Subcutaneous abdominal adipose tissue (tissue), 5 donors: ENCODE measurements around the gene ADORA1.

Experiments used
- H3K27ac ChIP-seq: one replicate; pipeline ENCODE4 v1.7.0; 2013; ENCODE audit warnings: low read depth, mild to moderate bottlenecking, inconsistent platforms, low read length, moderate library complexity
- H3K27me3 ChIP-seq, 5 donors: one replicate each; pipeline ENCODE4 v1.7.0; 2013; ENCODE audit warnings: low read length in 5 of 5, inconsistent platforms in 1 of 5; ENCODE audit not compliant: control insufficient read depth in 5 of 5, insufficient read depth in 4 of 5
- H3K36me3 ChIP-seq, 5 donors: one replicate each; pipeline ENCODE4 v1.7.0; 2013; ENCODE audit warnings: low read length in 5 of 5; ENCODE audit not compliant: control insufficient read depth in 5 of 5, insufficient read depth in 5 of 5
- H3K4me1 ChIP-seq, 5 donors: one replicate each; pipeline ENCODE4 v1.7.0; 2013; ENCODE audit warnings: low read length in 5 of 5, mild to moderate bottlenecking in 3 of 5, moderate library complexity in 1 of 5; ENCODE audit not compliant: control insufficient read depth in 5 of 5, insufficient read depth in 5 of 5
- H3K4me3 ChIP-seq, 5 donors: one replicate each; pipeline ENCODE4 v1.7.0; 2013; ENCODE audit warnings: low read length in 5 of 5, low read depth in 1 of 5
- H3K9ac ChIP-seq, 5 donors: one replicate each; pipeline ENCODE4 v1.7.0; 2013; ENCODE audit warnings: low read length in 5 of 5, mild to moderate bottlenecking in 4 of 5, moderate library complexity in 3 of 5
- H3K9me3 ChIP-seq, 5 donors: one replicate each; pipeline ENCODE4 v1.7.0; 2013; ENCODE audit warnings: low read length in 5 of 5; ENCODE audit not compliant: control insufficient read depth in 5 of 5
- donor health status: healthy.
- donor health status: healthy.
- donor health status: healthy.
- donor health status: healthy.
- donor health status: healthy.

The ADORA1 gene

DNA sequence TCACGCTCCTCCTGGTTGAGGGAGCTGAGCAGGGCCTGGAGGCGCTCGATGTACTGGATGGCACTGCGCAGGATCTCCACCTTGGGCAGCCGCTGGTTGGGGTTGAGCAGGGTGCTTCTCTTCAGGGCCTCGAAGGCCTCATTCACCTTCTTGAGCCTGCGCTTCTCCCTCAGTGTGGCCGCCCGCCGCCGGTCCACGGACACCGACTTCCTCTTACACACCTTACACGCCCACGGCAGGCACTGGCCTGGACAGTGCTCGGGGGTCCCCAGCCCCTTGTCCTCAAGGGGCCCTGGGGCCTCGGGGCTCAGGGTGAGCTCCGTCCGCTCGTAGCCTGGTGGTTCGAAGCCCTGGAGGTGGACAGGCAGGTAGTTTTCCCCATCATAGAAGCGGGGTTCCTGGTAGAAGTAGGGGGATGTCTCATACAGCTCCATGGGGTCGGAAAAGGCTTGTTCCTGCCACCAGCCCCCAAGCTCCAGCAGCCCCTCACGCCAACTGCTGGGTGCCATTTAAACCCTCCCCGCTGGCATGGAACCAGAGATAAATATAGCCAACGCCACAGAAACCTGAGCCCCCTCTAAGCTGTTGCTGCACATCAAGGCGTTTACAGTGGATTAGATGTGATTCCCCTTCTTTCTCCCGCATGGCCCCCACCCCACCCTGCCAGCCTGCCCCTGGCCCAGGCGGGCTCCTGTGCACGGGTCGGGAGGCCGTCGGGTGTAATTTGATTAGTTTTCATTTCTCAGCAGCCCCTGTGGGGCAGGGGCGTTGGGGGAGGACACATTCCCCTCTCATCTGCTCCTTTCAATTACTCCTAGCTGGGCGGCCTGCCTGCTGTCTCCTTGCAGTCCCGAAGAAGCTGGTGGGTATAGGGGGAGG, 41.8 kb upstream of the ADORA1 start, which contains the start of gene MYOG:
Gene MYOG, minus strand, starts transcription at position 485 of the 879 bp plus-strand sequence. Its CDS starts 51 bp downstream, at position 434.
- Histone ChIP-seq H3K9me3 (no peaks in the 10 kb centered on the region), H3K27ac (no peak within 1 kb of the TSS), H3K36me3 (no peaks in the 10 kb centered on the region), H3K4me1 (peaks cover 0 to 25% (median 7%) of the 10 kb centered on the region in 5 donors), H3K27me3 (peaks cover 3 to 16% (median 9%) of the 10 kb centered on the region in 5 donors), H3K4me3 (no peak within 1 kb of the TSS), H3K9ac (no peak within 1 kb of the TSS)

DNA sequence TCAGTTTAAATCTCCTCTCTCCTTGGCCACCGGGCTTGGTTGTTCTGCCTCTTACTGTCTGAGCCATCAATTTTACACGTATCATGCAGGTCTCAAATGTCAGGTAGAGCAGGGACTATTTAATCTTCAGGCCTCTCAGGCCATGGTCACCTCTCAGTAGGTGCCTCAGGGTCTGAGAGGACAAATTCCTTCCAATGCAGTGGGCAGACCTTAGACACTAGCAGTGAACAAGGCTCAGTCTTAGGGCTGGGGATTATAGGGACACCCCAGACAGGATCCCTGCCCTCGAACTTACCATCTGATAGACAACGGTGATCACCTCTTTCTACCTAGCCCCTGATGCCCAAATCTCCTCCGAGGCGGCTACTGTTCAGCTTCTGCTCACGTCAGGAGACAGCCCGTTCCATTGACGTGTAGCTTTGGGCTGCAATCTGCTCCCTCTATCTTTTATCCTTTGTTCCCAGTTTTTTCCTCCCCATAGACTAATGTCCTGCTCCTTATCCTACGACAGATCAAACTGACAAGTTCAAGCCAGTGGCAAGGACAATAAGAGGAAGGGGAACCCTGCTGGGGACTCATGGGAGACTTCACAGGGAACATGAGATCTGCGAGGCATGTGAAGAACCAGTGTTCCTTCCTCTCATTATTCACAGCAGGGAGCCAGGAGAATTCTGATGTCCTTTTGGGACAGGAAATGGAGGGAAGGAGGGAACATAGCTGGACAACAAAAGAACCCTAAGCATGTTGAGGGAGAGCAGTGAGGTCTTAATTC, 40.3 kb upstream of the ADORA1 start:
- no peak overlapping the region for H3K4me3 ChIP-seq
- H3K27ac ChIP-seq = no peak overlapping the region
- no peak overlapping the region for H3K9ac ChIP-seq

DNA sequence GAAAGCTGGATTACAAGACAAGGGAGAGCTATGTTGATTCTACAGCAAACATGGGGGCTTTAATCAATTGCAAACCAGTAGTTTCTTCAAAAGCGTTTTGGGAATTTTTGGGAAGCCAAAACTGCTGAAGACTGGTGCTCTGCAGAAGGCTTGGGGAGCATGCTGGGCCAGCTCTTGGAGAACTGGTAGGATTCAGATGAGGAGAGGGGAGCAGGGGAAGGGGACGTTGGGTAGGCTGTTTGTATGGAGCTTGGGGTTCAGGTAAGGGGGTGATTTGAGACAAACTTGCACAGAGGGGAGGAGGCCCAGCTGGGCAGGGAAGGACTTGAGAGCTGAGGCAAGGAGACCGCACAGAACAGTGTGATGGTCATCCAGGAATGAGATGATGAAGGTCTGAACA, 39.1 kb upstream of the ADORA1 start:
- no peak overlapping the region for H3K4me3 ChIP-seq
- peaks cover 0 to 19% (median 7%) of the 10 kb centered on the region in 5 donors for H3K4me1 ChIP-seq
- H3K36me3 ChIP-seq = no peaks in the 10 kb centered on the region
- peaks cover 0 to 8% (median 3%) of the 10 kb centered on the region in 5 donors for H3K27me3 ChIP-seq
- no peak overlapping the region for H3K27ac ChIP-seq
- H3K9me3 ChIP-seq = no peaks in the 10 kb centered on the region
- no peak overlapping the region for H3K9ac ChIP-seq

More for the DNA sequence above, 40.3 kb upstream of the ADORA1 start:
- no peaks in the 10 kb centered on the region for H3K36me3 ChIP-seq
- H3K4me1 ChIP-seq = peaks cover 0 to 25% (median 7%) of the 10 kb centered on the region in 5 donors
- no peaks in the 10 kb centered on the region for H3K9me3 ChIP-seq
- peaks cover 0 to 8% (median 3%) of the 10 kb centered on the region in 5 donors for H3K27me3 ChIP-seq

DNA sequence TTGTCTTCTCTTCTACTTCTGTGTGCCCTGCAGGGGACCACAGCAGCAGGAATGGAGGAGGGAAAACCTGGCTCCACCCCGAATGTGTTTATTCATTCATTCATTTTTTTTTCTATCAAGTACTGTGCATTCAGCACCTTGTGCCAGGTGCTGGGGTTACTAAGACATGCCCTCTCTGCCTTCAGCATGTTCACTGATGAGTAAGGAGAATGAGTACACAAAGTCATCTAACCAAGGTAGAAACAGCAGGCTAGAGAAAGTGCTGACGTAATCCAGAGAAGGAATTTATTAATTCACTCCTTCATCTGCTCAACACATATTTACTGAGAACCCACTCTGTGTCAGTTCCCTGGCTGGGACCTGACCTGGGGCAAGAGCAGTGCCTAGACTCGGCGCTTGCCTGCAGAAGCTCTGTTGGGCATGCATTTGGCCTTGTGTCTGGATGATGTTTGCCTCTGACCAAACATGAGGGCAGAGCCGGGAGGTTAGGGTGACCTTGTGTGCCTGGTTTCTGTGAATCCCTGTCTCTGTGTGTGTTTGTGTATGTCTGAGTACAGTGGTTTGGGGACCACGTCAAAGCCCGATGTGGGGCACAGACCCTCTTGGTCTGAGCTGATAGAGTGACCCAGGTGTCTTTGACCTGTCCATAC, 38.4 kb upstream of the ADORA1 start:
- Histone ChIP-seq H3K9me3 (peaks cover 0 to 4% (median 0%) of the 10 kb centered on the region in 5 donors), H3K27me3 (peaks cover 0 to 8% (median 3%) of the 10 kb centered on the region in 5 donors), H3K36me3 (no peaks in the 10 kb centered on the region), H3K27ac (no peak overlapping the region), H3K4me1 (peaks cover 0 to 12% (median 4%) of the 10 kb centered on the region in 5 donors), H3K4me3 (no peak overlapping the region), H3K9ac (no peak overlapping the region)

DNA sequence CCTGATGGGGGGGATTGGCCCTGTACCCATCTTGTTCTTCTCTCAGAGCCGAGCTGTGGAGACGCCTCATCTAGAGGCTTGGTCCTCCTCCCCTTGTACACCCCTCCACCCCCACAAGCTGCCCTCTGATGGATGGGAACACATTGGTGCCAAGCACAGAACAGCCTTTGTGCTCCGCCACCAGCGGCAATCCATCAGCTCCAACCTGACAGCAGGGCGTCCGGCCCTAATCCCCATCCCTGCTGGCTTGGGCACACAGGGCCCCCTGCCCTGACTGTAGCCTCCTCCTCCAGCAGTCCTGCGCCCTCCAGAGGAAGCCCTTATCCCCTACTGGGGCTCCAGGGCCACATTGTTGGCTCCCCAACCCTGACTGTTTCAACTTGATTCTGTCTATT, 37.9 kb upstream of the ADORA1 start:
- no peaks in the 10 kb centered on the region for H3K36me3 ChIP-seq
- no peak overlapping the region for H3K4me3 ChIP-seq
- H3K9ac ChIP-seq = no peak overlapping the region
- peaks cover 0 to 8% (median 3%) of the 10 kb centered on the region in 5 donors for H3K27me3 ChIP-seq
- H3K9me3 ChIP-seq = peaks cover 0 to 4% (median 4%) of the 10 kb centered on the region in 5 donors
- no peak overlapping the region for H3K27ac ChIP-seq
- H3K4me1 ChIP-seq = peaks cover 0 to 7% (median 2%) of the 10 kb centered on the region in 5 donors

DNA sequence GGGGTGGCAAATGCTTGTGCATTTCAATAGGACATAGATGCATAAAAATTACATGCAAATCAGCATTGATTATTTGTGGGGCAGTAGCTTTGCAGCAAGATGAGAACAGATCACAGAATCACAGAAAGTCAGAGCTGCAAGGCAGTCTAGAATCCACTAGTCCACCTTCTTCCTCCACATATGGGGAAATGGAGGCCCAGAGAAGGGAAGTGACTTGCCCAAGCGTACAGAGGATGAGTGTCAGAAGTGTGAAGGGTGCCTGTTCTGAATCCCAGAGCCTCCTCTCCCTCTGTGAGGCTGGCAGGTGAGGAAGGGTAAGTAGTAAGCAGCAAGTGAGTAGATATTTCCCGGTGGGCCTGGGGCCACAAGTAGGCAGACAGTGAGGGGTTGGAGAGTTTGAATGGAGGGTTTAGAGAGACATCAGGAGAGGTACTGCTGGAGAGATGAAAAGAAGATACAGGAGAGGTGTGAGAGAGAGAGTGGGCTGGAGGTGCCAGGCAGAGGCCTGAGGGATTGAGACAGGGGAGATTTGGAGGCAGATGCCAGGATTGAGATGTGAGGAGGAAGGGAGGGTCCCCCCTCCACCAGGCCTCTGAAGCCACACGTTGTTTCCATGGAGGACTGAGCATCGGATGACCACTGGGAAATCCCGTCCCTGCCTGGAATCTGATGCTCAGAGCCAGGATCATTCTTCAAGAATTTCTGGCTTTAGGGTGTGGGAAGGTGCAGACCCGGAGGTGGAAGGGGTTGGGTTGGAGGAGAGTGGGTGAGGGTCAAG, 36.9 kb upstream of the ADORA1 start:
- H3K36me3 ChIP-seq = no peaks in the 10 kb centered on the region
- H3K27me3 ChIP-seq = peaks cover 0 to 8% (median 3%) of the 10 kb centered on the region in 5 donors
- H3K4me1 ChIP-seq = peaks cover 0 to 7% (median 2%) of the 10 kb centered on the region in 5 donors
- H3K4me3 ChIP-seq = no peak overlapping the region
- H3K27ac ChIP-seq = no peak overlapping the region
- peaks cover 0 to 13% (median 12%) of the 10 kb centered on the region in 5 donors for H3K9me3 ChIP-seq
- no peak overlapping the region for H3K9ac ChIP-seq

DNA sequence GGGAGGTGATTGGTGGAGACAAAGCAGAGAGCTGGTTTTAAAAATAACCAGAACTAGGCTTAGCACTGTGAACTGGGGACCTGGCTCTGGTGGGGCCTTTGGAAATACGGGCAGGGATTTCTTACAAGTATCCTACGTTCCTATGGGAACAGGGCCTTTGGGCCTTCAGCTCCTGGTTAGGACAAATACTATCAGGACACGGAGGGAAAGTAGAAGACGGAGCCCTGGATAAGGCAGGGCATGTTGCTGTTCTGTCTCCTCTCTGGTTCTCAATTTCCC, 36.4 kb upstream of the ADORA1 start:
- H3K4me1 ChIP-seq = peaks cover 0 to 7% (median 2%) of the 10 kb centered on the region in 5 donors
- no peak overlapping the region for H3K27ac ChIP-seq
- no peak overlapping the region for H3K9ac ChIP-seq
- no peak overlapping the region for H3K4me3 ChIP-seq
- H3K27me3 ChIP-seq = peaks cover 0 to 8% (median 3%) of the 10 kb centered on the region in 5 donors
- H3K36me3 ChIP-seq = no peaks in the 10 kb centered on the region
- H3K9me3 ChIP-seq = peaks cover 0 to 17% (median 13%) of the 10 kb centered on the region in 5 donors

DNA sequence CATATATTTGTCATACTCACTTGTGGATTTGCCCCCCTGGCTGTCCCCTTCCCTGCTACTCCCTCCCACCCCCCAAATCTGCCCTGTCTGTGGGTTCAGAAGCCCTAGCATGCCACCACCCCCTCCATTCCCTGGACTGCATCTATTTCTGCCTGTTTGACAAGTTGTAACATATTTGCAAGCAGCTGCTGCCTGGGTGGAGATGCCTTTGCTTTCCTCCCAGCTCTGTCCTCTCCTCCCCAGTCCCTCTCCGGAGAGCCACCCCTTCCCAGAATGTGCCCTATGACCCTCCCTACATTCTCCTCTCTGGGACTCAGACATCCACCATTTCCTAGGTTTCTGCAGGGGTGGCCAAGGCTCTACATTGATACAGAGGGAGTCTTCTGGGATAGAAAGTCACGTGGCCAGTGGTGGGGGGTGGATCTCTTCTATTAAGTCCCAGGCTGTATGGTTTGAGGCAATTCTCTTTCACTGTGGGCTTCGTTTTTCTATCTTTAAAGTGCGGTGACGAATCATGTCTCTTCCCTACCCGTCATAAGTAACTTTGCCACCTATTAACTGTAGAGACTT, 35.7 kb upstream of the ADORA1 start:
- Histone ChIP-seq H3K36me3 (no peaks in the 10 kb centered on the region), H3K27me3 (peaks cover 0 to 8% (median 5%) of the 10 kb centered on the region in 5 donors), H3K4me1 (peaks cover 0 to 7% (median 2%) of the 10 kb centered on the region in 5 donors), H3K9me3 (peaks cover 0 to 17% (median 14%) of the 10 kb centered on the region in 5 donors), H3K9ac (no peak overlapping the region), H3K27ac (no peak overlapping the region), H3K4me3 (no peak overlapping the region)
